GM12874 (cell line): ENCODE measurements around the gene ART5.

Source experiments
- CTCF ChIP-seq: IDR thresholded peaks from 2 replicates; pipeline ENCODE4 v1.5.1; 2011; ENCODE audit warnings: low read depth, mild to moderate bottlenecking, control low read depth, low read length, moderate library complexity; ENCODE audit not compliant: insufficient read depth

ART5 gene

GRCh38 chr11:3675971-3676370 is 34.2 kb upstream of the ART5 start:
- no peak for TF ChIP-seq CTCF

- TF ChIP-seq CTCF = no peak
Observed at GRCh38 chr11:3674189-3674588, 32.4 kb upstream of the ART5 start.

- TF ChIP-seq CTCF = no peak
Observed at GRCh38 chr11:3671334-3672254, 29.8 kb upstream of the ART5 start, which contains the start of gene CHRNA10. Gene CHRNA10, minus strand, starts transcription at chr11:3671384. Its CDS starts 72 bp downstream, at chr11:3671312.

GRCh38 chr11:3669742-3670183 is 28.0 kb upstream of the ART5 start:
- no peak for TF ChIP-seq CTCF

- TF ChIP-seq CTCF = no peak
Observed at GRCh38 chr11:3669128-3669527, 27.3 kb upstream of the ART5 start.

GRCh38 chr11:3667149-3668035 is 25.6 kb upstream of the ART5 start:
- TF ChIP-seq CTCF = no peak

- TF ChIP-seq CTCF = no peak
Observed at GRCh38 chr11:3666023-3666530, 24.3 kb upstream of the ART5 start.
